Measurements from ENCODE around the gene HTR7. TPM values are rescaled to one million over a fixed set of nuclear protein-coding genes. Genes with fewer than 3 reads are reported as not detected.

Gene HTR7
- total and polyA plus RNA-seq, 3 experiments from 2014 or later: not detected

DNA sequence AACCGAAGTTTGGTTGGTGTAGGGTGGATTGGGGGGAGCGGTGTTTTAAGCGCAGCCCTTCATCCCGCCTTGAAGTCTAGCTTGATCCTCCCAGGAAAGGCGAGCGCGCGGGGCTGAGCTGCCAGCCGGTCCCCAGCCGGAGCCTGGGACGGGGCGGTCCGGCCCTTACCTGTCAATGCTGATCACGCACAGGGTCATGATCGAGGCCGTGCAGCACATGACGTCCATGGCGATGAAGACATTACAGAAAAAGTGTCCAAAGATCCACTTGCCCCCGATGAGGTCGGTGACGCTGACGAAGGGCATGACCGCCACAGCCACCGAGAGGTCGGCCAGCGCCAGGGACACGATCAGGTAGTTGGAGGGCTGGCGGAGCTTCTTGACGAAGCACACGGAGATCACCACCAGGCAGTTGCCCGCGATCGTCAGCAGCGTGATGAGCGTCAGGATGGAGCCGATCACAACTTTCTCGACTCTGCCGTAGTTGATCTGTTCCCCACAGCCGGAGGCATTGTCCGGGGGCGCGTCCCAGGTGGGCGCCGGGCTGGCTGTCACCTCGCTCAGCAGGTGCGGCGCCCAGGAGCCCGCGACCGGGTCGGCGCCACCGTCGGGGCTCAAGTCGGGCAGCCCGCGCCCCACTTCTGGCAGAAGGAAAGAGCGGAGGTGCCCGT lies 740 bp downstream of the HTR7 start:
- peaks cover 0 to 2% (median 2%) of the 10 kb centered on the region in 5 donors for H3K9me3 Mint-ChIP-seq
- H3K4me1 Mint-ChIP-seq: peaks cover 5 to 15% (median 14%) of the 10 kb centered on the region in 3 donors
- DNase-seq: peak in 2 of 5 donors; percentile 6 to 47
- H3K27me3 ChIP-seq (ENCODE audit: insufficient read depth, low read length, poor library complexity, severe bottlenecking): peaks cover 36% of the 10 kb centered on the region
- H3K4me1 ChIP-seq (ENCODE audit: insufficient read depth, low read length): peaks cover 5% of the 10 kb centered on the region
- no peaks in the 10 kb centered on the region for H3K9me3 ChIP-seq (ENCODE audit: low read length)
- H3K27me3 Mint-ChIP-seq: peaks cover 39 to 77% of the 10 kb centered on the region in 2 donors
- H3K27ac ChIP-seq (ENCODE audit: low read depth, low read length): no peak overlapping the region
- CTCF ChIA-PET: interaction anchor here (1.1 to 1.3 kb wide), 3 partner anchors 10 to 23 kb away, joined by 3 to 4 read pairs (median 4); partner anchors contain the start of gene RPP30
- no peaks in the 10 kb centered on the region for H3K36me3 ChIP-seq (ENCODE audit: insufficient read depth, low read length)
- H3K4me3 ChIP-seq (ENCODE audit: low read length): peak overlapping the region; percentile 62
- H3K36me3 Mint-ChIP-seq: peaks cover 0 to 4% (median 0%) of the 10 kb centered on the region in 3 donors
- H3K27ac Mint-ChIP-seq: peak overlapping the region in 4 of 8 donors; percentile 48 to 79 (median 62)
- peak overlapping the region; percentile 81 to 90 (median 87) for H3K4me3 Mint-ChIP-seq
- POLR2A ChIA-PET: no interaction called here

DNA sequence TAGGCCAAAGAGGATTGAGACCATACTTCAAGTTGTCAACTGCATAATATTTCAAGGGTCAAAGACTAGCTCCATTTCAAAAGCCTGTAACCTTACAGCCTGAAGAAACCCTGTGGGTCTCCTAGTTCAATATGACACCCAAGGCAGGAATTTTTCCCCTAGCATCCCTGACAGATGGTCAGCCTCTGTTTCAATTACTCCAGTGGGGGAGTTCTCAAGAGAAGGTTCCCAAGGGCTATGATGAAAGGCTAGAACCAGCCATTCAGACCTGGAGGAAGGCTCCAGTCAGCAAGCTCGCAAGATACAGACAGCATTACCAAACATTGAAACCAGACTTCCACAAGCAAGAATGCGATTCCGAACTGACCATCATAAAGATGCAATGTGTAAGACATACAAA lies 1.6 kb downstream of the HTR7 start:
- POLR2A ChIA-PET: no interaction called here
- peaks cover 36% of the 10 kb centered on the region for H3K27me3 ChIP-seq (ENCODE audit: insufficient read depth, low read length, poor library complexity, severe bottlenecking)

GRCh38 chr10:90855126-90855525 lies 2.7 kb downstream of the HTR7 start:
- CTCF ChIA-PET: no interaction called here
- no peak overlapping the region for H3K4me3 ChIP-seq (ENCODE audit: low read length)

More for the DNA sequence above, 1.6 kb downstream of the HTR7 start:
- peaks cover 2 to 5% (median 4%) of the 10 kb centered on the region in 3 donors for H3K36me3 Mint-ChIP-seq
- peaks cover 3 to 9% (median 5%) of the 10 kb centered on the region in 5 donors for H3K9me3 Mint-ChIP-seq
- peaks cover 5 to 15% (median 14%) of the 10 kb centered on the region in 3 donors for H3K4me1 Mint-ChIP-seq
- H3K4me3 Mint-ChIP-seq: peak overlapping the region in 6 of 7 donors; percentile 62 to 89 (median 82)
- Histone ChIP-seq H3K9me3 (ENCODE audit: low read length) (no peaks in the 10 kb centered on the region), H3K27ac (ENCODE audit: low read depth, low read length) (no peak overlapping the region), H3K4me3 (ENCODE audit: low read length) (no peak overlapping the region), H3K36me3 (ENCODE audit: insufficient read depth, low read length) (no peaks in the 10 kb centered on the region), H3K4me1 (ENCODE audit: insufficient read depth, low read length) (peaks cover 5% of the 10 kb centered on the region)
- CTCF ChIA-PET: interaction anchor here (1.1 to 1.2 kb wide), 2 partner anchors 15 to 23 kb away, joined by 4 read pairs; partner anchors contain the start of gene RPP30
- no peak for DNase-seq
- H3K27me3 Mint-ChIP-seq: peaks cover 37 to 79% of the 10 kb centered on the region in 2 donors
- no peak overlapping the region for H3K27ac Mint-ChIP-seq

DNA sequence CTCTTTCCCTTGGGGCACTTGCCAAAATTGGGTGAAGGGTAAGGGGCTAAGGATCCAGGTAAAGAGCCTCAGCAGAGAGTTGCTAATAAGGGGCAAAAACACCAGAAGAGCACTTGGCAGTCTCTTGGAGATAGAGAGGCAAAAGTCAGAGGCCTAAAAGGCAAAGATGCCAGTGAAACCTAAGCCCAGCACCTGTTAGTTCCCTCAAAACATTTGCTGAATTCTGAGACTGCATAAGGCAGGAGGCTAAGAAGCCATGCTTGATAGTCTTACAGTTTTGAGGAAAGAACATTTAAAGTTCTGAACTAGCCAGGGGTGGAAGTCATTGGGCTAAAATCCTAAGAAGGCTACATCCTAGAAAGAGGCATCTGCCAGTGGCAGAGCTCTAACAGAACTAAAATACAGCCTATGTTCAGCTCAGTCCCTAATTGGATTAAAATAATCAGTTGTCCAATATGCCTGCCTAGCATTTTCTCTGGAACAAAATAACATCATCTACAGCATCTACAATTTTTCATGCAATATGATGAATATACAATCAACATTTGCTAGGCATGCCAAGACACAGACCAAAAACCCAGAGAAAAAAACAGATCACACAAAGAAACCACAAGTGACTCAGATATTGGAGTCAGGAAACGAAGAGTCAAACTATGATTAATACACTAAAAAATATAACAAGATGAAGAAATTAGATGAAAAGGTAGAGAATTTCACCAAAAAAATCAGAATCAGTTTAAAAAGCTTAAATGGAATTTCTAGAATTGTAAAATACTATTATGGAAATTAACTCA lies 7.7 kb downstream of the HTR7 start:
- Histone ChIP-seq H3K36me3 (ENCODE audit: insufficient read depth, low read length) (no peaks in the 10 kb centered on the region), H3K4me1 (ENCODE audit: insufficient read depth, low read length) (no peaks in the 10 kb centered on the region), H3K9me3 (ENCODE audit: low read length) (no peaks in the 10 kb centered on the region), H3K4me3 (ENCODE audit: low read length) (no peak overlapping the region), H3K27ac (ENCODE audit: low read depth, low read length) (no peak overlapping the region), H3K27me3 (ENCODE audit: insufficient read depth, low read length, poor library complexity, severe bottlenecking) (peaks cover 12% of the 10 kb centered on the region)
- H3K36me3 Mint-ChIP-seq: peaks cover 0 to 15% (median 5%) of the 10 kb centered on the region in 3 donors
- ChIA-PET POLR2A (no interaction called here), CTCF (no interaction called here)
- no peak overlapping the region for H3K27ac Mint-ChIP-seq
- no peaks in the 10 kb centered on the region for H3K4me1 Mint-ChIP-seq
- no peak overlapping the region for H3K4me3 Mint-ChIP-seq
- DNase-seq: no peak
- peaks cover 35 to 64% of the 10 kb centered on the region in 2 donors for H3K27me3 Mint-ChIP-seq
- H3K9me3 Mint-ChIP-seq: peaks cover 13 to 28% (median 25%) of the 10 kb centered on the region in 5 donors

More at GRCh38 chr10:90855126-90855525, 2.7 kb downstream of the HTR7 start:
- Histone ChIP-seq H3K27ac (ENCODE audit: low read depth, low read length) (no peak overlapping the region), H3K36me3 (ENCODE audit: insufficient read depth, low read length) (no peaks in the 10 kb centered on the region), H3K27me3 (ENCODE audit: insufficient read depth, low read length, poor library complexity, severe bottlenecking) (peaks cover 36% of the 10 kb centered on the region), H3K9me3 (ENCODE audit: low read length) (no peaks in the 10 kb centered on the region), H3K4me1 (ENCODE audit: insufficient read depth, low read length) (peaks cover 5% of the 10 kb centered on the region)
- no peak for DNase-seq
- Mint-ChIP-seq H3K27ac (no peak overlapping the region), H3K4me3 (no peak overlapping the region), H3K36me3 (peaks cover 4 to 15% (median 5%) of the 10 kb centered on the region in 3 donors), H3K27me3 (peaks cover 43 to 84% of the 10 kb centered on the region in 2 donors), H3K9me3 (peaks cover 13 to 20% (median 16%) of the 10 kb centered on the region in 5 donors), H3K4me1 (peaks cover 5 to 15% (median 14%) of the 10 kb centered on the region in 3 donors)
- POLR2A ChIA-PET: no interaction called here

DNA sequence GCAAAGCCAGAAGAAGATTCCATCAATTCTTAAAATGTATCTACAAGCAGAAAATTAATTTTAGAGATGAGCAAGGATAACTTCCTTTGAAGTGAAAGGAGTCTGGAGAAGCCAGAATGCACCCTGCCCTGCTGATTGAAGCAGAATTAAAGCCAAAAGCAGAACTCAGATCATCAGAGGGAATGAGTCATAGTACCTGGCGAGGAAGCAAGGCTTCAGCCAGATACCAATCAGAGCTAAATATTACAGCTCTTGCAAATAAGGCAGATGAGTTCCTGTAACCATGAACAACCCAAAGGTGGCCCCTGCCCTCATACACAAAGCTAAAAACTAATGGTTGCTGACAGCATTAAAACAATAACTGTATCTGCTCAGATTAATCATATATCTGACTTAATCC lies 10.4 kb downstream of the HTR7 start:
- CTCF ChIA-PET: no interaction called here
- H3K36me3 Mint-ChIP-seq: peaks cover 0 to 15% (median 5%) of the 10 kb centered on the region in 3 donors
- POLR2A ChIA-PET: no interaction called here

GRCh38 chr10:90846746-90847145 lies 11.1 kb downstream of the HTR7 start:
- POLR2A ChIA-PET: no interaction called here
- Histone ChIP-seq H3K4me1 (ENCODE audit: insufficient read depth, low read length) (no peaks in the 10 kb centered on the region), H3K4me3 (ENCODE audit: low read length) (no peak overlapping the region), H3K36me3 (ENCODE audit: insufficient read depth, low read length) (no peaks in the 10 kb centered on the region), H3K27me3 (ENCODE audit: insufficient read depth, low read length, poor library complexity, severe bottlenecking) (no peaks in the 10 kb centered on the region), H3K9me3 (ENCODE audit: low read length) (no peaks in the 10 kb centered on the region), H3K27ac (ENCODE audit: low read depth, low read length) (no peak overlapping the region)
- H3K9me3 Mint-ChIP-seq: peaks cover 10 to 23% (median 22%) of the 10 kb centered on the region in 5 donors
- no peak overlapping the region for H3K27ac Mint-ChIP-seq
- no peak overlapping the region for H3K4me3 Mint-ChIP-seq
- CTCF ChIA-PET: no interaction called here
- no peaks in the 10 kb centered on the region for H3K4me1 Mint-ChIP-seq
- DNase-seq: no peak
- peaks cover 39 to 56% of the 10 kb centered on the region in 2 donors for H3K27me3 Mint-ChIP-seq
- H3K36me3 Mint-ChIP-seq: peaks cover 0 to 13% (median 5%) of the 10 kb centered on the region in 3 donors

More for the DNA sequence above, 10.4 kb downstream of the HTR7 start:
- no peak for DNase-seq
- peaks cover 38 to 62% of the 10 kb centered on the region in 2 donors for H3K27me3 Mint-ChIP-seq
- Histone ChIP-seq H3K36me3 (ENCODE audit: insufficient read depth, low read length) (no peaks in the 10 kb centered on the region), H3K4me3 (ENCODE audit: low read length) (no peak overlapping the region), H3K9me3 (ENCODE audit: low read length) (no peaks in the 10 kb centered on the region), H3K4me1 (ENCODE audit: insufficient read depth, low read length) (no peaks in the 10 kb centered on the region), H3K27me3 (ENCODE audit: insufficient read depth, low read length, poor library complexity, severe bottlenecking) (no peaks in the 10 kb centered on the region), H3K27ac (ENCODE audit: low read depth, low read length) (no peak overlapping the region)
- no peak overlapping the region for H3K27ac Mint-ChIP-seq
- H3K9me3 Mint-ChIP-seq: peaks cover 13 to 28% (median 25%) of the 10 kb centered on the region in 5 donors
- H3K4me1 Mint-ChIP-seq: no peaks in the 10 kb centered on the region
- H3K4me3 Mint-ChIP-seq: no peak overlapping the region

DNA sequence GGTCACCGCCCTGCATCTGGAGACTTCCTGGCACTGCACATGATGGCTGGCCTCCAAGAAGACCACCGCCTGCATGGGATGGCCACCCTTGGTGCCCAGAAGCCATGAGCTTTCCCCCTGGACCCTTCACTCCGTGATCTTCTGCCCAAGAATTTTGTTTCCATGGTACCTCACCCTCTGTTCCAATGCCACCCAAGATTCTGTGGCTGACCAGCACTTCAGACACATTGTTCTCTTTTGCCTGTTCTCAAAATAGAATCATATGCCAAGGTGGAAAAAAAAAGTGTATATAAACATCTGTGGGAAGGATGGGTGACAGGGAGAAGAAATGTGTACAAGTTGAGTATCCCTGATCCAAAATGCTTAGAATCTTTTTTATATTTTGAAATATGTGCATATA lies 12.1 kb downstream of the HTR7 start:
- no peaks in the 10 kb centered on the region for H3K27me3 ChIP-seq (ENCODE audit: insufficient read depth, low read length, poor library complexity, severe bottlenecking)
- Mint-ChIP-seq H3K27ac (no peak overlapping the region), H3K4me3 (no peak overlapping the region), H3K27me3 (peaks cover 38 to 48% of the 10 kb centered on the region in 2 donors), H3K4me1 (no peaks in the 10 kb centered on the region), H3K9me3 (peaks cover 6 to 16% (median 13%) of the 10 kb centered on the region in 5 donors), H3K36me3 (peaks cover 0 to 6% (median under 1%) of the 10 kb centered on the region in 3 donors)
- no peak overlapping the region for H3K27ac ChIP-seq (ENCODE audit: low read depth, low read length)
- ChIA-PET CTCF (no interaction called here), POLR2A (no interaction called here)
- H3K4me3 ChIP-seq (ENCODE audit: low read length): no peak overlapping the region
- H3K4me1 ChIP-seq (ENCODE audit: insufficient read depth, low read length): no peaks in the 10 kb centered on the region
- no peaks in the 10 kb centered on the region for H3K9me3 ChIP-seq (ENCODE audit: low read length)
- DNase-seq: no peak
- no peaks in the 10 kb centered on the region for H3K36me3 ChIP-seq (ENCODE audit: insufficient read depth, low read length)

GRCh38 chr10:90842725-90843124 lies 15.1 kb downstream of the HTR7 start:
- Mint-ChIP-seq H3K36me3 (no peaks in the 10 kb centered on the region), H3K27ac (no peak overlapping the region), H3K27me3 (peaks cover 37 to 46% of the 10 kb centered on the region in 2 donors), H3K9me3 (no peaks in the 10 kb centered on the region), H3K4me3 (no peak overlapping the region), H3K4me1 (no peaks in the 10 kb centered on the region)
- ChIA-PET CTCF (no interaction called here), POLR2A (no interaction called here)
- Histone ChIP-seq H3K27me3 (ENCODE audit: insufficient read depth, low read length, poor library complexity, severe bottlenecking) (no peaks in the 10 kb centered on the region), H3K27ac (ENCODE audit: low read depth, low read length) (no peak overlapping the region), H3K4me3 (ENCODE audit: low read length) (no peak overlapping the region), H3K9me3 (ENCODE audit: low read length) (no peaks in the 10 kb centered on the region), H3K4me1 (ENCODE audit: insufficient read depth, low read length) (no peaks in the 10 kb centered on the region), H3K36me3 (ENCODE audit: insufficient read depth, low read length) (no peaks in the 10 kb centered on the region)
- DNase-seq: no peak
